CD14-positive monocyte (primary cell): Measurements from ENCODE around the gene CRHR2. TPM values are rescaled to one million over a fixed set of nuclear protein-coding genes. Genes with fewer than 3 reads are reported as not detected.
A peak's percentile ranks its signal among the peaks of the same experiment; 100 is the strongest.

Experiments used
- DNase-seq, 3 donors: peaks; one replicate each; pipeline ENCODE4 v3.0.0-alpha.2; 2011 to 2022
- H2AFZ ChIP-seq: 2 replicates; pipeline ENCODE4 v1.6.0; 2012; ENCODE audit warnings: mild to moderate bottlenecking, low read depth, low read length, inconsistent platforms; ENCODE audit not compliant: insufficient read depth, poor library complexity, severe bottlenecking
- H3K27ac ChIP-seq, 2 donors: 1 replicate in 1 of 2; 2 replicates in 1 of 2; pipeline ENCODE4 v1.5.1; 2012 to 2013; ENCODE audit warnings: low read length in 2 of 2, control low read depth in 1 of 2, inconsistent platforms in 1 of 2, low read depth in 1 of 2, mild to moderate bottlenecking in 1 of 2
- H3K27me3 ChIP-seq, 2 donors: one replicate each; pipeline versions ENCODE4 v1.6.0 to v1.6.1; 2011 to 2013; ENCODE audit warnings: low read length in 2 of 2; ENCODE audit not compliant: control insufficient read depth in 2 of 2, insufficient read depth in 2 of 2
- H3K36me3 ChIP-seq, 2 donors: replicated peaks in 1 of 2; 1 replicate in 1 of 2; 2 replicates in 1 of 2; pipeline versions ENCODE4 v1.5.1 to v1.6.1; 2012 to 2013; ENCODE audit warnings: low read length in 2 of 2, control low read depth in 1 of 2, inconsistent platforms in 1 of 2, mild to moderate bottlenecking in 1 of 2; ENCODE audit not compliant: insufficient read depth in 2 of 2, control insufficient read depth in 1 of 2
- H3K4me1 ChIP-seq, 2 donors: 1 replicate in 1 of 2; 2 replicates in 1 of 2; pipeline versions ENCODE4 v1.5.1 to v1.6.1; 2012 to 2013; ENCODE audit warnings: low read length in 2 of 2, control low read depth in 1 of 2, inconsistent platforms in 1 of 2, mild to moderate bottlenecking in 1 of 2, moderate library complexity in 1 of 2; ENCODE audit not compliant: insufficient read depth in 2 of 2, control insufficient read depth in 1 of 2
- H3K4me2 ChIP-seq: replicated peaks from 2 replicates; pipeline ENCODE3; 2012; ENCODE audit warnings: low read length, moderate library complexity, mild to moderate bottlenecking; ENCODE audit not compliant: poor library complexity, severe bottlenecking; ENCODE audit errors: extremely low read depth
- H3K4me3 ChIP-seq, 3 experiments: fragments of 200-600 bp in 1 of 3; sonication (generic) in 1 of 3; replicated peaks in 1 of 3; 1 replicate in 2 of 3; 2 replicates in 1 of 3; pipeline ENCODE4 v1.5.1; 2011 to 2013; ENCODE audit warnings: low read length in 3 of 3, mild to moderate bottlenecking in 3 of 3, control low read depth in 2 of 3, low read depth in 2 of 3, inconsistent platforms in 1 of 3, moderate library complexity in 1 of 3
- H3K79me2 ChIP-seq: 2 replicates; pipeline ENCODE4 v1.6.0; 2012; ENCODE audit warnings: mild to moderate bottlenecking, control low read depth, inconsistent platforms, low read length, moderate library complexity; ENCODE audit not compliant: insufficient read depth
- H3K9ac ChIP-seq: 2 replicates; pipeline ENCODE4 v1.6.0; 2017; ENCODE audit warnings: low read length, mild to moderate bottlenecking; ENCODE audit not compliant: insufficient read depth, poor library complexity, severe bottlenecking
- H3K9me3 ChIP-seq, 2 donors: replicated peaks in 1 of 2; 1 replicate in 1 of 2; 2 replicates in 1 of 2; pipeline versions ENCODE4 v1.5.1 to v1.6.1; 2012 to 2013; ENCODE audit warnings: low read length in 2 of 2, control low read depth in 1 of 2; ENCODE audit not compliant: control insufficient read depth in 1 of 2, insufficient read depth in 1 of 2
- H4K20me1 ChIP-seq: 2 replicates; pipeline ENCODE4 v1.6.0; 2012; ENCODE audit warnings: mild to moderate bottlenecking, low read length, control low read depth, moderate library complexity; ENCODE audit not compliant: insufficient read depth
- H3K27ac Mint-ChIP-seq, 7 donors: one replicate each; pipeline ENCODE4 v1.8.0; 2020; ENCODE audit warnings: mild to moderate bottlenecking in 7 of 7, mixed read lengths in 7 of 7, moderate library complexity in 6 of 7, inconsistent platforms in 2 of 7
- H3K27me3 Mint-ChIP-seq, 3 donors: one replicate each; pipeline ENCODE4 v1.8.0; 2021 to 2022; ENCODE audit warnings: low read depth in 3 of 3, mild to moderate bottlenecking in 3 of 3, mixed read lengths in 3 of 3, moderate library complexity in 3 of 3, inconsistent platforms in 1 of 3
- H3K36me3 Mint-ChIP-seq, 2 donors: one replicate each; pipeline ENCODE4 v1.8.0; 2020; ENCODE audit warnings: mixed read lengths in 2 of 2, inconsistent platforms in 1 of 2, mild to moderate bottlenecking in 1 of 2
- H3K4me1 Mint-ChIP-seq: one replicate; pipeline ENCODE4 v1.8.0; 2020; ENCODE audit warnings: mild to moderate bottlenecking, mixed read lengths
- H3K4me3 Mint-ChIP-seq, 2 donors: one replicate each; pipeline ENCODE4 v1.8.0; 2020; ENCODE audit warnings: mild to moderate bottlenecking in 2 of 2, mixed read lengths in 2 of 2, moderate library complexity in 1 of 2
- H3K9me3 Mint-ChIP-seq, 7 donors: one replicate each; pipeline ENCODE4 v1.8.0; 2020 to 2022; ENCODE audit warnings: mixed read lengths in 7 of 7, mild to moderate bottlenecking in 6 of 7, moderate library complexity in 6 of 7, inconsistent platforms in 2 of 7
- CTCF ChIP-seq: fragments of 200-600 bp; IDR thresholded peaks from one replicate; pipeline ENCODE4 v1.8.0; 2022; ENCODE audit warnings: antibody characterized with exemption, mild to moderate bottlenecking
- WGBS: methylation state at CpG from one replicate; pipeline ENCODE4 v1.1.5; 2013; ENCODE audit warnings: missing lambda C conversion rate; ENCODE audit not compliant: insufficient coverage; 5-methylcytosine and 5-hydroxymethylcytosine counted together
- intact Hi-C, 2 donors: fragments of 100-400 bp; cut with micrococcal nuclease; formaldehyde crosslinking; loops; one replicate each; pipeline versions ENCODE4 v1.15.0 to v1.15.1; 2023
- polyA plus RNA-seq, 3 donors: library from polyadenylated mRNA; depleted of rRNA in 1 of 3; unstranded in 2 of 3; stranded (reverse) in 1 of 3; fragments of 300-500 nt in 2 of 3; fragments of >200 nt in 1 of 3; fragmentation: Illumina TruSeq in 2 of 3; gene quantifications; 1 replicate in 2 of 3; 2 replicates in 1 of 3; pipeline ENCODE4 v1.2.3, GENCODE V29; 2012 to 2021

CRHR2 gene
- polyA plus RNA-seq, 3 donors: not detected

- peaks cover 0 to 3% (median 0%) of the 10 kb centered on the region in 3 donors for H3K27me3 Mint-ChIP-seq
- WGBS: 95% methylated on average over 3 of the region's 4 CpGs
- Histone ChIP-seq H3K4me3 (no peak overlapping the region), H4K20me1 (no peaks in the 10 kb centered on the region), H2AFZ (no peak overlapping the region), H3K79me2 (no peaks in the 10 kb centered on the region), H3K9ac (no peak overlapping the region), H3K27me3 (no peaks in the 10 kb centered on the region), H3K27ac (no peak overlapping the region), H3K4me1 (no peaks in the 10 kb centered on the region), H3K9me3 (no peaks in the 10 kb centered on the region), H3K36me3 (peaks cover 92 to 100% of the 10 kb centered on the region in 2 donors), H3K4me2 (no peak overlapping the region)
- H3K9me3 Mint-ChIP-seq: no peaks in the 10 kb centered on the region
- H3K27ac Mint-ChIP-seq: peak overlapping the region in 1 of 7 donors; percentile 56
- TF ChIP-seq CTCF: no peak
- H3K4me1 Mint-ChIP-seq: no peaks in the 10 kb centered on the region
- H3K4me3 Mint-ChIP-seq: no peak overlapping the region
- peaks cover 78 to 94% of the 10 kb centered on the region in 2 donors for H3K36me3 Mint-ChIP-seq
- DNase-seq: no peak
- intact Hi-C loops: no loop called here
These were observed 64.1 kb downstream of the CRHR2 start for GRCh38 chr7:30618080-30618676.

GRCh38 chr7:30617359-30617758, 64.9 kb downstream of the CRHR2 start:
- TF ChIP-seq CTCF: no peak
- no peaks in the 10 kb centered on the region for H4K20me1 ChIP-seq
- peak overlapping the region in 1 of 7 donors; percentile 11 for H3K27ac Mint-ChIP-seq
- no peak overlapping the region for H3K27ac ChIP-seq
- H3K4me3 Mint-ChIP-seq: no peak overlapping the region
- intact Hi-C loops: no loop called here
- no peak overlapping the region for H3K4me2 ChIP-seq
- H3K4me3 ChIP-seq: no peak overlapping the region
- peaks cover 81 to 94% of the 10 kb centered on the region in 2 donors for H3K36me3 Mint-ChIP-seq
- H3K27me3 Mint-ChIP-seq: peaks cover 0 to 3% (median 0%) of the 10 kb centered on the region in 3 donors
- no peak overlapping the region for H2AFZ ChIP-seq
- H3K9ac ChIP-seq: no peak overlapping the region
- 96% methylated on average over 2 of the region's 2 CpGs for WGBS
- H3K9me3 Mint-ChIP-seq: no peaks in the 10 kb centered on the region
- H3K4me1 Mint-ChIP-seq: no peaks in the 10 kb centered on the region
- H3K4me1 ChIP-seq: no peaks in the 10 kb centered on the region
- H3K36me3 ChIP-seq: peaks cover 94 to 100% of the 10 kb centered on the region in 2 donors
- H3K9me3 ChIP-seq: no peaks in the 10 kb centered on the region
- H3K27me3 ChIP-seq: no peaks in the 10 kb centered on the region
- no peaks in the 10 kb centered on the region for H3K79me2 ChIP-seq
- no peak for DNase-seq
